Breast epithelium (tissue), 3 donors: ENCODE data around the gene PFN3.

Experiments
- POLR2A ChIP-seq: fragments of 450-650 bp; IDR thresholded peaks from one replicate; pipeline ENCODE4 v1.6.1; 2016; ENCODE audit warnings: antibody characterized with exemption, mild to moderate bottlenecking, moderate library complexity
- POLR2AphosphoS5 ChIP-seq, 3 donors: sonication (generic); formaldehyde crosslinking; IDR thresholded peaks; one replicate each; pipeline ENCODE4 v1.6.1; 2017; ENCODE audit warnings: antibody characterized with exemption in 3 of 3
- TF ChIP-seq, protein P1 (sequence below), 3 donors: fragments of 450-650 bp; IDR thresholded peaks; one replicate each; pipeline ENCODE4 v1.5.1; 2016 to 2017; ENCODE audit warnings: antibody characterized with exemption in 3 of 3, mild to moderate bottlenecking in 3 of 3, moderate library complexity in 3 of 3

DNA sequence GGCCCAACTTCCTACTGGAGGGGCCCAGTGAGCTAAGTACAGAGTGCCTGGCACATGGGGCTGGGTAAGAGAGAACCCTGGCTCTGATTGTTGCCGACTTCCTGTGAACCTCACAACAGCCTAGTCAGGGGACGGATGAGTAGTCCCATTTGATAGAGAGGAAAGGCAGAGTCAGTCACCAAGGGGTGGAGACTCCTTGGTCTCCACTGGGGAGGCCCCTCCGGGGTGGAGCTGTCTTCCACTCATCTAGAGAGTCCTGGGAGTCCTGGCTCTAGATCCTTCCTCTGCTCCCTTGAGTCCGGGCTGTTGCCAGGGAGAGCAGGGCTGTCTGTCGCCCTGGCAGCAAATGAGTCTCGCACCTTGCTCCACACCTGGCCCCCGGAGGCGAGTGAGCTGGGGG lies 34.0 kb upstream of the PFN3 start:
- TF ChIP-seq, protein P1, sequence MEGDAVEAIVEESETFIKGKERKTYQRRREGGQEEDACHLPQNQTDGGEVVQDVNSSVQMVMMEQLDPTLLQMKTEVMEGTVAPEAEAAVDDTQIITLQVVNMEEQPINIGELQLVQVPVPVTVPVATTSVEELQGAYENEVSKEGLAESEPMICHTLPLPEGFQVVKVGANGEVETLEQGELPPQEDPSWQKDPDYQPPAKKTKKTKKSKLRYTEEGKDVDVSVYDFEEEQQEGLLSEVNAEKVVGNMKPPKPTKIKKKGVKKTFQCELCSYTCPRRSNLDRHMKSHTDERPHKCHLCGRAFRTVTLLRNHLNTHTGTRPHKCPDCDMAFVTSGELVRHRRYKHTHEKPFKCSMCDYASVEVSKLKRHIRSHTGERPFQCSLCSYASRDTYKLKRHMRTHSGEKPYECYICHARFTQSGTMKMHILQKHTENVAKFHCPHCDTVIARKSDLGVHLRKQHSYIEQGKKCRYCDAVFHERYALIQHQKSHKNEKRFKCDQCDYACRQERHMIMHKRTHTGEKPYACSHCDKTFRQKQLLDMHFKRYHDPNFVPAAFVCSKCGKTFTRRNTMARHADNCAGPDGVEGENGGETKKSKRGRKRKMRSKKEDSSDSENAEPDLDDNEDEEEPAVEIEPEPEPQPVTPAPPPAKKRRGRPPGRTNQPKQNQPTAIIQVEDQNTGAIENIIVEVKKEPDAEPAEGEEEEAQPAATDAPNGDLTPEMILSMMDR (IDR thresholded peaks at IDR 0.05): no peak
- TF ChIP-seq POLR2A (no peak), POLR2AphosphoS5 (IDR thresholded peaks at IDR 0.05) (no peak)
